Osteoblast (primary cell): ENCODE data around the gene NUP42. TPM values are rescaled to one million over a fixed set of nuclear protein-coding genes. Genes with fewer than 3 reads are reported as not detected.
A peak's percentile ranks its signal among the peaks of the same experiment; 100 is the strongest.

ENCODE experiments used
- DNase-seq: peaks from one replicate; pipeline ENCODE4 v3.0.0; 2011; ENCODE audit warnings: low spot score, mixed read lengths; ENCODE audit not compliant: insufficient read length; ENCODE audit errors: missing footprints
- H2AFZ ChIP-seq: 2 replicates; pipeline ENCODE4 v1.6.0; 2011; ENCODE audit warnings: mild to moderate bottlenecking, low read length
- H3K27ac ChIP-seq: 2 replicates; pipeline ENCODE4 v1.5.1; 2011; ENCODE audit warnings: mild to moderate bottlenecking, low read depth, low read length, moderate library complexity
- H3K27me3 ChIP-seq: 2 replicates; pipeline ENCODE4 v1.6.0; 2012; ENCODE audit warnings: mild to moderate bottlenecking, control low read depth, inconsistent platforms, low read length, moderate library complexity; ENCODE audit not compliant: insufficient read depth
- H3K36me3 ChIP-seq: 2 replicates; pipeline ENCODE4 v1.5.1; 2011; ENCODE audit warnings: mild to moderate bottlenecking, low read length, control low read depth, moderate library complexity; ENCODE audit not compliant: insufficient read depth
- H3K4me1 ChIP-seq: 2 replicates; pipeline ENCODE4 v1.5.1; 2011; ENCODE audit warnings: mild to moderate bottlenecking, low read length, control low read depth, moderate library complexity; ENCODE audit not compliant: insufficient read depth
- H3K4me2 ChIP-seq: 2 replicates; pipeline ENCODE4 v1.6.0; 2011; ENCODE audit warnings: mild to moderate bottlenecking, low read length; ENCODE audit not compliant: insufficient read depth
- H3K4me3 ChIP-seq: fragments of 200-600 bp; sonication (generic); 3 replicates; pipeline ENCODE4 v1.5.1; 2012; ENCODE audit warnings: mild to moderate bottlenecking, low read length, inconsistent platforms; ENCODE audit not compliant: insufficient read depth
- H3K79me2 ChIP-seq: 2 replicates; pipeline ENCODE4 v1.6.0; 2012; ENCODE audit warnings: mild to moderate bottlenecking, low read length, control low read depth, inconsistent platforms; ENCODE audit not compliant: insufficient read depth
- H3K9me3 ChIP-seq: 2 replicates; pipeline ENCODE4 v1.5.1; 2011; ENCODE audit warnings: low read depth, low read length, control low read depth
- H4K20me1 ChIP-seq: 2 replicates; pipeline ENCODE4 v1.6.0; 2012; ENCODE audit warnings: mild to moderate bottlenecking, low read length, control low read depth; ENCODE audit not compliant: insufficient read depth
- CTCF ChIP-seq: IDR thresholded peaks from 2 replicates; pipeline ENCODE4 v1.5.1; 2011; ENCODE audit warnings: mild to moderate bottlenecking, low read depth, low read length, moderate library complexity; ENCODE audit errors: extremely low read depth
- total RNA-seq: library from RNA; depleted of rRNA; stranded (reverse); fragments of >200 nt; gene quantifications from 2 replicates; pipeline ENCODE4 v1.2.3, GENCODE V29; 2012

NUP42 gene
- total RNA-seq, 1 donor = 22.4 TPM

- no peak overlapping the region for H3K4me3 ChIP-seq
- H3K4me2 ChIP-seq = no peak overlapping the region
- no peak for TF ChIP-seq CTCF
- H3K27ac ChIP-seq = no peak overlapping the region
- H3K27me3 ChIP-seq = no peaks in the 10 kb centered on the region
- DNase-seq = no peak
- H3K4me1 ChIP-seq = no peaks in the 10 kb centered on the region
- peaks cover 6% of the 10 kb centered on the region for H3K36me3 ChIP-seq
- H3K79me2 ChIP-seq = no peaks in the 10 kb centered on the region
- no peaks in the 10 kb centered on the region for H4K20me1 ChIP-seq
- H3K9me3 ChIP-seq = no peaks in the 10 kb centered on the region
- H2AFZ ChIP-seq = no peak overlapping the region
These were observed 16.5 kb upstream of the NUP42 start for GRCh38 chr7:23165316-23165715.

GRCh38 chr7:23167691-23168090 is 14.2 kb upstream of the NUP42 start:
- H3K4me1 ChIP-seq = no peaks in the 10 kb centered on the region

GRCh38 chr7:23168111-23168885 is 13.6 kb upstream of the NUP42 start:
- no peaks in the 10 kb centered on the region for H3K9me3 ChIP-seq
- H3K4me1 ChIP-seq = no peaks in the 10 kb centered on the region
- no peaks in the 10 kb centered on the region for H3K79me2 ChIP-seq
- peaks cover 6% of the 10 kb centered on the region for H3K36me3 ChIP-seq
- no peak overlapping the region for H3K4me2 ChIP-seq
- H3K27ac ChIP-seq = no peak overlapping the region
- H3K4me3 ChIP-seq = no peak overlapping the region
- no peaks in the 10 kb centered on the region for H3K27me3 ChIP-seq
- no peaks in the 10 kb centered on the region for H4K20me1 ChIP-seq
- no peak for DNase-seq
- no peak overlapping the region for H2AFZ ChIP-seq
- no peak for TF ChIP-seq CTCF

More at GRCh38 chr7:23167691-23168090, 14.2 kb upstream of the NUP42 start:
- no peaks in the 10 kb centered on the region for H4K20me1 ChIP-seq
- H3K4me2 ChIP-seq = no peak overlapping the region
- peak; percentile 3 for DNase-seq
- H3K27me3 ChIP-seq = no peaks in the 10 kb centered on the region
- no peak overlapping the region for H3K4me3 ChIP-seq
- H3K27ac ChIP-seq = no peak overlapping the region
- H2AFZ ChIP-seq = no peak overlapping the region
- peaks cover 6% of the 10 kb centered on the region for H3K36me3 ChIP-seq
- H3K9me3 ChIP-seq = no peaks in the 10 kb centered on the region
- TF ChIP-seq CTCF = no peak
- no peaks in the 10 kb centered on the region for H3K79me2 ChIP-seq

- Histone ChIP-seq H4K20me1 (no peaks in the 10 kb centered on the region), H3K4me2 (no peak overlapping the region), H2AFZ (no peak overlapping the region), H3K27me3 (no peaks in the 10 kb centered on the region), H3K36me3 (peaks cover 6% of the 10 kb centered on the region), H3K4me1 (no peaks in the 10 kb centered on the region), H3K4me3 (no peak overlapping the region), H3K9me3 (no peaks in the 10 kb centered on the region), H3K79me2 (no peaks in the 10 kb centered on the region), H3K27ac (no peak overlapping the region)
- no peak for TF ChIP-seq CTCF
- no peak for DNase-seq
These were observed 5.9 kb upstream of the NUP42 start for GRCh38 chr7:23175938-23176337.
